IPS-NIHi7 (cell line): ENCODE measurements around the gene ARHGEF28.

Source experiments
- DNase-seq: peaks from one replicate; pipeline ENCODE4 v3.0.0; 2012; ENCODE audit warnings: mixed read lengths; ENCODE audit errors: extremely low spot score

ARHGEF28 gene

DNA sequence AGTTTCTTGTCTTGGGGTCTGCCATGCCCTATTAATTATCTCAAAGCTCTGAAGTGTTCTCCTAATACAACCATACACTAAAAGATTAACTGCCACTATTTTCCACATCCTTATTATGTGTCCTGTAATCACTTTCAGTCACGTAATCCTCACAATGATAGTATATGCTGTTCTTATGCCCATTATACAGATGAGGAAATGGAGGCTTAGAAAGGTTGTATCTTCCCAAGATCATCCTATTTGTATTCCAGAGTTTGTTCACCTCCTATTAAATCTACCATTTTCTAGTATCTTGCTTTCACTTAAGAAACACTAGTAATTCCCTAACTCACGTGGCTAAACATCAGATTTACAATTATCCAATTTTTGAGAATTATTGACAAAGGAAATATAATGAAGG is 2.9 kb upstream of the ARHGEF28 start:
- no peak for DNase-seq

DNA sequence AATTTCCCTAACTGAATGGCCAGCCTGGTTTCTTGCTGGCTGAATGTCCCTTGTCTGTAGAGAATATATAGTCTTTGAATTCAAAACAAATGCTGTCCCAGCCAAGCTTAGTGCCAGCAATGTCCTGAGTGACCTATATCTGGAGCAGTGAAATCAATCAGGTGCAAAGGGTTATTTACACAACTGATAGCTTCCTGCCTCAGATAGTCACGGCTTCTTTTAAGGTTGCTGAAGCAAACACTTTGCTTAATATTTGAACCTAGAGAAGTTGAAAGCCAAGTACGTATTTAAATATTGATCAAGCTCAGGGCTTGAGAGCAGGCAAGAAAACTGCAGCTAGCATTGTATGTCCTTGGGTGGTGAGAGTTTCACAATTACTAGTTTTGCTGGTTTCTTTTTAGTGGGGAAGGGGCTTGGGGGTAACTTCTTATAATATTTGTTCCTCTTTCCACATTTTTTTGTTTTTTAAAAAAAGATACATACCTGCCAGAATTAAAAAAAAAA is 2.0 kb upstream of the ARHGEF28 start:
- no peak for DNase-seq

DNA sequence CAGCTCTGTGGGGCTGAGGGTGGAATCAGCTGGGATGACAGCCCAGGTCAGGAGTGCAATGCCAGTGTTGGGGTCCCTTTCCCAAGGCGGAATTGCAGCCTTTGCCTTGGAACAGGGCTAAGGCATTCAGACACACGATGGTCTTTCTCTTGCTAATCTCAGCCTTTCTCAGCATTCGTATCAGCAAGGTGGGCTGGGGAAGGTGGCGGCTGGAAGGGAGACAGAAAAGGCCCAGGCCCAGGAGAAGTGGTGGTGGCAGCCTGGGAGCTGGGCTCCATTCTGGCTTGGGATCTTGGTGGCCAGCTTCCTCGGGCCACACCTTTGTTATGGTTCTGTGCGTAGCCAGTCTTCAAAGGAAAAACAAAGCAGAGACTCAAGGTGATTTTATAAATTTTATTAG is 1.1 kb upstream of the ARHGEF28 start:
- DNase-seq, result peak; percentile 42

DNA sequence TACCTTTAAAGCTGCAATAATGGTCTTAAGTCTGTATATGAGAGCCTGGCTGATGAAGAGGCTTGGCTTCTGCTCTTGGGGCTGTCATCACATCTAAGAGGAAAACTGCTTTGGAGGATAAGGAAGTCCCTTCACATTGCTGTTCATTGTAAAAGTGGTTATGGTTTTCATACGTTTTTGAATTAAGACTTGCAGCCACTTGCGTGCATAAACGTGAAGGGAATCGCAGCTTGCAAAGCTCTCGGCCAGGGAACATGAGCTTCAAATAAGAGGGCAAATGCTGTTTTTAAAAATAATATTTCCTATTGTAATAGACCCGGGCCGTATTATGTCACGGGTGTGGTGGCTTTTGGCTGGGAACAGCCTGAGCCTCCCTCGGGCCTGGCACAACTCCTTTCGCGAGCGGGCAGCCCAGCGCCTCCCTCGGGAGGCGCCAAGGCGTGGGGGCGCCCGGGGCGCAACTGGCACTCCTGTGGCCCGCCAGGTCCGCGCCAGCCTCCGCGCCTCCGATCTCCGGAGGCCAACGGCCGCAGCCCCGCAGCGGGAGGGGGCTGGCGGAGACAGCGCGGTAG is 538 bp upstream of the ARHGEF28 start:
- no peak for DNase-seq

DNA sequence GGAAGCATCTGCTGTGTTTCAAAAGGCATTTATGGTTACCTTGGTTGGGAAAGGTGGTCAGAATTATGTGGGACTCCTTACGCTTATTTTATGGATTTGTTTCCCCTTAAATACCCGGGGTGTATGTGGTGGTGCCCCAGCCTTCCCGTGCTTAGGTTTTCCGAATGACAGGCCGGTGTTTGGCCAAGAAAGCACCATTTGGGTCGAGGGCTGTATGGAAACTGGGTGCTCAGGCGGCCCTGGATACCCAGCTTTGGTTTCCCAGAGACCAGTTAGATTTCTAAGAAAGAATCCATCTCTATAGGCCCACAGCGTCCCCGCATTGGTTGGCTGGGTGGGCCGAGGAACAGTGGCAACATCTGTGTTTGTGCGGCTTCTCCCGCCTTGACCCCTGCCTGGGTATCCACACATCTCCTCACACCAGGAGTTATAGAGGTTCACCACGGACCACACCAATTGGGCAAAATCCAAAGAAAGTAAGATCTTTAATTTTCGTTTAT is 868 bp downstream of the ARHGEF28 start:
- DNase-seq, result no peak

DNA sequence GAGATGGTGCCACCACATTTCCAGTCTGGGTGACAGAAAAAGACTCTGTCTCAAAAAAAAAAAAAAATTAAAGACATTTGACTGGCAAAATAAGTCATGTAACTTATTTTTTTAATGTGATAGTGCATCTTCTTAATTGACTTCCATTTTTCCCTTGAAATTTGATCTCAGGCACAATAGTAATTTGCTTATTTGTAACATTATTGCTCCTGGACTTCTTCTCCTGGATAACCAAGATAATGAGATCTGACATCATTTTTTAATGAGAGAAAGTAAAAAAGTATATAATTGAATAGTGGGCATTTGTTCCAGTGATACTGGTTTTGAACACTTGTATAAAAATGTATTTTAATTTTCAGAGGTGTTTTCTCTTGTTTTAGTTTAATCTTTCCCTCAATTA is 3.5 kb downstream of the ARHGEF28 start:
- no peak for DNase-seq

DNA sequence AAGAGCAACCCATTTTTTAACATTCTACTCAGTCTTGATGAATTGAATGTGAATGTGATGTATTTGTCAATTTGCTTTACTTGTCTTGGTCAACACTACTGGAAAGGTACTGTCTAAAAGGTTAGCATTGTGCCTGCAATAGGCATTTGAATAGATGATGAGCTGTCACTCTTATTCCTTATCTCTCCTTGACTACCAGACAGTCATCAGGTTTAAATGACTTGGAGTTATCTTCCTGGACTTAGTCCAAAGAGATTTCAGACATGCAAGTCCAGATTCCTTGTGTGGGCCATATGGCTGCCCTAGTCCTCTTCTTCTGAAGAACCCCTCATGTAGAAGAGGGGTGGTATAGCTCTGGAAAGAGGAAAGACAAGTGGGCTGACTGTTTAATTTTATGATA is 4.8 kb downstream of the ARHGEF28 start:
- DNase-seq, result no peak

DNA sequence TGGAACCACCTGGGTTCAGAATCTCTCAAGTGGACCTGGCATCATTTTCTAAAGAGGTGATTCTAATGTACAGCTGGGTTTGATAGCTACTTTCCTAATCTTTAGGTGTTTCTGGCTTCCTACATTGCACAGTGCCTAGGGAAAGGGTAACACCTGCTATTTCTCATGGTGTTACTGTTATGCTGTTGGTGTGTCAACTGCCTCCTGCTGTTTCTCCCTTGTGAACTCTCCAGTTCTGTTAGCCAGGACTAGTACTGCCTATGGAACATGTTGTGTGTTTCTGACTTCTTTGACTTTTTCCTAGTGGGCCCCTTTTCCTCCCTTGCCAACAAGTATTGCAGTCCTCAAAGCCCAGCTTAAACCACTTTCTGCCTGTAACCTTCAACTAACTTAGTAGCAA is 5.5 kb downstream of the ARHGEF28 start:
- DNase-seq, result no peak

DNA sequence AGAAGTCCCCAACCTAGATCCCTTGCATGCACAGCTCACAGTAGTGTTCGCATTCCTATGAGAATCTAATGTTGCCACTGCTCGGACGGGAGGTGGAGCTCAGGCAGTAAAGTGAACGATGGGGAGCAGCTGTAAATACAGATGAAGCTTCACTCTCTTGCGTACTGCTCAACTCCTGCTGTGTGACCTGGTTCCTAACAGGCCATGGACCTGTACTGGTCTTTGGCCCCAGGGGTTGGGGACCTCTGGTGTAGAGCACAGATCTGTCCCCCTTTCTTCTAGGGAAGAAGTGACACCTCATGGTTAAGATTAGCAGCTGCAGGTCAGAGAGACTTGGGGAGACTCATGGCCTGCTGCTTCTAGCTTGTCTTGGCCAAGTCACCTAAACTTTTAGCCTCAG is 7.1 kb downstream of the ARHGEF28 start:
- peak; percentile 22 for DNase-seq

DNA sequence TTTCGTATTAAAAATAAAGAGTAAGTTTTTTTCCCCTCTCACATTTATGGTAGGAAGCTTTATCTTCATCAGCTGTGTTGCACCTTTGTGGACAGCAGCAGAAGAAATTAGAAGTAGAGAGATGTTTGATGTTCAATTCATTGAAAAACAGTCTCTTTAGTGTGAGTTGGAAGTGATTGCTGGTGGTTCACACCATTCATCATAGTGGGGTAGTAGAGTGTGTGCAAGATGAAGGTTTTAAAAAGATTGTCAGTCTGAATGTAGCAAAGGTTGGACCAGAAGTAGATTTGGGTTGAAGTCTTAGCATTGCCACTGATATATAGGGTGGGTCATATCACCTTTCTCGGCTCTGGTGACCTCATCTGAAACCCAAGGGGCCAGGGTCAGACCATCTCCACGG is 10.4 kb downstream of the ARHGEF28 start:
- DNase-seq, result no peak

DNA sequence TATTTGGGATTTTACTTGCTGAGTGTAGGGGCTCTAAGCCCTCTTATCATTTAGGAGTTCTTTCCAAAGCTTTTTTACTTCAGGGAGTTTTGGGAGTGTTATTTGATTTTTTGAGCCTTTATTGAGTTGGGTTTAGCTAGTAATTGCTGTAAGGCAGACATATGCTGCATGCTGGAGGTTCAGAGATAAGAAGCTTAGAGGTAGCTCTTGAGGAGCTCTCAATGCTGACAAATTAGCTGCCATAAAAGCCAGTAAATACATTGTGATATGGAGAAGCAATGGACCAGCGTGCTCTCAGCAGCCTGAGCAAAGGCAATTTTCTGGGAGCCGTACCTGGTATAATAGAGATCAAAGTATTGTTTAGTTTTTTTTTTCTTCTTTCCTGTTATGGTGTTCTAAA is 11.6 kb downstream of the ARHGEF28 start:
- DNase-seq, result no peak

DNA sequence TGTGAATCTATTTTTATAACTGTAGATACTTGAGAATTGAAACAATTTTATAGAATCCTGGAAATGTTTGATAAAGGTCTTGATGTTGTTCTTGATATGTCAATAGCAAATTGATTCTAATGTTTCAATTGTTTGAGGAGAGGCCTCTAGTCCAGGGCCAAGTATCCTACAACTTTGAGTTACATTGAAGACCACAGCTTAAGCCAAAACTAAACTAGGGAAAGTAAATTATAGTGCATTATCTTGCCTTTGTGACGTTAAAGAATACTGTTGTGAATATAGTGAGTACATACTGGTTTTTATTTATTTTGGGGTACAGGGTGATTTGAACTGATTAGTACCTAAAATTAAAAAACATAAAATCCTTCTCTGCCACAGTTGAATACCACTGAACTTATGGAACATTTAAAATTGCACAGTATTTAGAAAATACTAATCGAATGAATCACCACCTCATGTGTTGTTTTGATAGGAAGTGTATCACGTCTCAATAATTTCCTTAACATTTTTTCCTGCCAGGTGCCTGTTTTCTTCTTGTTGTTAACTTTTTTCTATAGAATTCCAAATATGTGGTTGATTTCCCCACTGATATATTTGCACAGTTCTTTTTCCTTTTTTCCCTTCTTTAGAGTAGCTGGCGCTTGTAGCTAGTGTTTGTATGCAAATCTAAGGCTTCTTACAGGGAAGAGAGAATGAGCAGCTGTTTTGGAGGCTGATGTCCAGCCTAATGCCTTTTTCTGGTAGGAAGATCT is 12.5 kb downstream of the ARHGEF28 start:
- DNase-seq, result no peak

DNA sequence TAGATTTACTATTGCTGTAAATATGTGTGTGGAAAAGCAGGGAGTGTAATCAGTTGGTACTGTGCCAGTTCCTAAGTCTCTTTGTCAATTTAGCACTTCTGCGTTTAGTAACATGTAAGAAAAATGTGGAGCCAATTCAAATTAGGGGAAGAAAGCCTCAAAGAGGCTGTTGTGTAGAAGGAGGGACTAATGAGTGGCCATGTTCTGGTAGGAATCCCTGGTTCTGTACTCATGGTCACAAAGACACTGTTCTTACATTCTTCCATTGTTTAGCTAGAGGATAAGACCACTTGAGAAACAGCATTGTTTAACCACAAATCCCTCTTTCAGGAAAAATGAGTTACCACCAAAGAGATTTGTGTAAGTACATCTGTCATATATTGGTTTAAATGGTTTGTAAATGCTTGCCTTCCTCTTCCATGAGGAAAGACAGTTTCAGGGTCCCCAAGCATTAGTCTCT is 14.9 kb downstream of the ARHGEF28 start:
- DNase-seq, result no peak

DNA sequence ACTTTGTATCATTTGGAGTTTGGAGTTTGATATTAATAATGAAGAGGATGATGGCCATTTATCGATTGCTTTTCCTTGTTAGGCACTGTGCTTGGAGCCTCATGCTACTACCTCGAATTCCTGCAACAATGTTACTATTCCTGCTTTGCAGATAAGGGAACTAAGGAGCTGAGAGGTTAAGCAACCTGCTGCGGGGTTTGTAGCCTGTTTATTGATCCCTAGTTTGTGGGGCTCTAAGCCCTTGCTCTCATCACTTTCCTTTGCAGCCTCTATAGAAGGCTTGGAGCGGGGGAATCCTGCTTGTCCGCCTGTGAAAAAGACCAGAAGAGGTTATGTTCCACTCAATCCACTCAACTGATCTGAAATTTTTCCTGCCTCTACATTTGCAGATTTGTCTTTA is 15.8 kb downstream of the ARHGEF28 start:
- no peak for DNase-seq

DNA sequence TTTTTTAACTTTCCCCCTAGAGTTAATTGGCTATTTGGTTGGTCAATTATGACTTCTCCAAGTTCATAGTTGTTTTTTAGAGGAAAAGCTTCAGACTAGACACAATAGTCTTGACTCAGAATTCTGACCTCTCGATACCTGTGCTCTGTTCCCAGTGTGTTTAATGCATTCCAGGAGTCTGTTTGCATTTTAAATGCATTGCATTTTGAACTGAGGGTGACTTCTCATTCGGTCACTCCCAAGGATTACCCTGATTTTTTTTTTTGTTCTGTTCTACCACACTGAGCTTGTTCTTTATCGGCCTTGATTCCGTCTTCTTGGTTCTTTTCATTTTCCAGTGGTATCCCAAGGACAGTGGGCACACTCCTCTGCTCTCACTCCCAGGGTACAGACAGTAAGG is 16.3 kb downstream of the ARHGEF28 start:
- DNase-seq, result no peak

DNA sequence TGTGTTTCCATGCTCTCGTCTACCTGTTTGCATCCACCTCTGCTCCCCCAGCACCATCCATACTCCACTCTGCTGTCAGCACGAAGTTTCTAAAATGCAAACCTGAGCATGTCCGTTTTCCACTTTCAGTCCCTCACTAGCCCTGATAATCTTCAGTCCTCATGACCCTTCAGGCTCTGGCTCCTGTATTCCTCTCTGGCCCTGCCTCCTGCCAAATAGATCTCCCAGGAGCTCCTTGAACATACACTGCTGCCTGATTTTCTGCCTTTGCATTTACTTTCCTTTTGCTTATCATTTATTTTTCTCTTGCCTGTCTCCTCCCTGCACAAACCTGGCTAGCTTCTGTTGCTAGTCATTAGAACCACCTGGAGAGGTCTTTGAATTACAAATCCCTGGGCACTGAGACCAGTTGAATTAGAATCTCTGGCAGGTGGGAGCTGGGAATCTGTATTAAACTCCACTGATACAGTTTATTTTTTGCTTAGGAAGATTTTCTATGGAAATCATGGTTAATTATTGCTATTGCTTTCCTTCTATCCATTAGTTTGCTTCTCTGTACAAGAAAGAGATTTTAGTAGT is 18.5 kb downstream of the ARHGEF28 start:
- DNase-seq, result no peak

DNA sequence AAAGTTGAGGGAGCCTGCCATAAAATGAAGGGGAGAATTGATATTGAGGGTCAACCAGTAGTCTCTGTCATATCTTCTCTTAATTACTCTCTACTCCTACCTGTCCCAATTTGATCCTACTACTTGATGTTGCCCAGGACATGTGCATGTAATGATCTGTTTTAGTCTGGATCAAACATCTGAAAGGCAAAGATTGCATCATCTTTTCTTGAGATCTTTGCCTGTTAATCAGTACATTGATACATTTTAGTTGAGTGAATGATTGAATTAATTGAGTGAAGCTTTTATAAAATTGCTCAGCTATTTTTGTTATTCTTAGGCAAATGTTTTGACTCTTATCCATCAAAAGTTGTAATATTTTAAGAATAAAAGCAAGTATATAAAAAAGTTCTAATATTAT is 21.7 kb downstream of the ARHGEF28 start:
- no peak for DNase-seq

DNA sequence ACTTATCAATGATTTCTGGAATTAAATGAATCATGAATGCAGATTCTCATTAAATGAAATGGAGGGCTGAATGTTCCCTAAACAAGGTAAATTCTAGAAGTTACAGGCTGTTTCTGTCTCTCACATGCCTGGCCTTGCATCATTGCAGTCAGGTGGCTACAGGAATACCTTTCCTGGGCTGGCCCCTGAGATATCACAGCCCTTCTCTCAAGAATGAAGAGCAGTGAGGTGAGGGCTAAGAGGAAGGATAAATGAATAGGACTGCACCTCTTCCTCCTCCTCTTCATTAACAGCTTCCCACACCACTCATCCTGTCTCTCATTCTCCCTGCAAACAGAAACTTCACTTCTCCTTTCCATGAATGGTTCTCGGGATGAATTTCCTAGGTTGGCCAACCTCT is 22.5 kb downstream of the ARHGEF28 start:
- DNase-seq, result no peak

DNA sequence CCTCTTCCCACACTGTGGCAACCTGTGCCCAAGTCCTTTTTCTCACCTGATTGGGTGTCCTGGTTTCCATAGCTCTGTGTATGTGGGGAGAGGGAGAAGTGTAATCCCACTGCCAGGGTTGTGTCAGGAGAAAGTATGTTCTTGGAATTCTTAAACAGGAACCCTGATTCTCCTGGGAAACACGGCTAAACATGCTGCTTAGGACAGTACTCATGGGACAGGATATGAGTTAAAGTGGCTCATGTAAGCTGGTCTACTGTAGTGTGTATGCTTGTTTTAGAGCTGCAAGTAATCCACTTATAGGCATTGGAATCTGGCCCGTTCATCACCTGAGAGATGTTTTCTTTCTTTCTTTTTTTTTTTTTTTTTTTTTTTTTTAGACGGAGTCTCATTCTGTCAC is 23.9 kb downstream of the ARHGEF28 start:
- no peak for DNase-seq

DNA sequence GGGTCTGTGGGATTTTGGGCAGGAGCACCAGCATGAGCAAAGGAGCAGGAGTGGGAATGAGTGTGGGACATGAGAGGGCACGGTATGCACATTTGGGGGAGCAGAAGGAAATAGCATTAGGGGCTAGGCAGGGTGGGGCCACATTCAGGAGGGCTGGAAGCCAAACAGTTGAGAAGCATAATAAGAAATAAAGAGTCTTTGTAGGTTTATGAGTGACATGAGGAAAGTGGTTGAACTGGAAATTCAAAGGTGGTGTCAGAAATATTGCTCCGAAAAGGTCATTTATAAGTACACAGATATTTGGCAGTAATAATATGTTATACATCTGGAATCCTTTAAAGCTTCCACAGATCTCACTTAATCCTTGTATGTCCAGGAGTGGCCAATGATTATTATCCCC is 26.4 kb downstream of the ARHGEF28 start:
- no peak for DNase-seq

DNA sequence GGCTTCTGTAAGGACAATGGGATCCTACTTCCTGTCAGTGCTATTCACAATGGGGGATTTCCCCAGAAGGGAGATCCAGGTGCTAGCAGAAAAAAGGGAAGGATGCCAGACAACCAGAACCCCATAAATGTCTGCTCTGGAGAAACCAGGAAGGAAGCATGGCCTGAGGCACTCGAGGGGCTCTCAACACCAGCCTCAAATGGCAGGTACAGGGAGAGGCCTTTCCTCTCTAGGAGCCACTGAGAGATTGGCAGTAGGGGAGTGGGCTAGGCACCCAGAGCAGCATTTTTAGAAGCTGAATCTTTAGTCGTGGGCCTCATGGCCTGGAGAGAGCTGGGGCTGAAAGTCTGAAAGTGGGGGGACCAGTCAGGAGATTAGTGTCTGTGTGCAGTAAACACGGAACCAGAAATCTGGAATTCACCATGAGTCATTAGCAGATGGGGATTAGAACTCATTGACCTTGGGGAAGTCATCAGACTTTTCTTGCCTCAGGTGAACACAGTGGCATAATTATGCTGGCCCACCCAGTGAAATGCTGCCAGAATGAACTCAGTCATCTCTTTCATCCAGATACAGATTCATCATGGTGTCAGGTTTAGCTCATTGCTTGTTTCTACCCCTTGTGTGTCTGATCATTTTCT is 28.3 kb downstream of the ARHGEF28 start:
- no peak for DNase-seq

DNA sequence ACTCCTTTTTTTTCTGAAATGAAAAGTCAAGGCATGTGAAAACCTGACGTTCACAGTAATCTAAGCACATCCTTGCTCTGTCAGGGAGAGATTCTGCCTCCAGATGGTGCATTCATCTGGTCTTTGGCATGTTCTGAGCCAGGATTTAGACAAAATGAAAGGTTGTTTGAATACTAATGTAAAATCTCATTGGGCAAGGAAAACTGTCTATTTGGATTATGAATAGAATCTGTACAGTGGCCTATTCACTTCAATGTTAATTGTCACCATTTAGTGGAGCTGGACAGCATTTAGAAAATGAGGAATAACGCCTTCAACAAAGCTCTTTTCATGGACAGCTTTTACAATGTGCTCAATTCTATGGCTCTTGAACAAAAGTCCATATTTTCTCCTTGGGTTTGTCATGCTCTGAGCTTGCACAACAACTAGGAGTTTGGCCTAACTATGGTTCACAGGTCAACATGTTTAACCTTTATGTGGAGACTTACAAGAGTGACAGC is 28.9 kb downstream of the ARHGEF28 start:
- no peak for DNase-seq
